Panc1 (cell line): ENCODE measurements around the gene FNBP1L.

Experiments used
- POLR2AphosphoS5 ChIP-seq: IDR thresholded peaks from 2 replicates; pipeline ENCODE4 v1.6.1; 2012; ENCODE audit warnings: mild to moderate bottlenecking, low read depth, low read length, moderate library complexity
- SIN3A ChIP-seq: IDR thresholded peaks from 2 replicates; pipeline ENCODE4 v1.6.1; 2012; ENCODE audit warnings: low read depth, mild to moderate bottlenecking, low read length, moderate library complexity, borderline replicate concordance; ENCODE audit not compliant: insufficient read depth
- TCF7L2 ChIP-seq: IDR thresholded peaks from 2 replicates; pipeline ENCODE4 v1.6.1; 2011; ENCODE audit warnings: mild to moderate bottlenecking, low read depth, low read length, inconsistent platforms
- TF ChIP-seq, protein P1 (sequence below): fragments of 450-650 bp; IDR thresholded peaks from 2 replicates; pipeline ENCODE4 v1.5.1; 2017; ENCODE audit warnings: mild to moderate bottlenecking

DNA sequence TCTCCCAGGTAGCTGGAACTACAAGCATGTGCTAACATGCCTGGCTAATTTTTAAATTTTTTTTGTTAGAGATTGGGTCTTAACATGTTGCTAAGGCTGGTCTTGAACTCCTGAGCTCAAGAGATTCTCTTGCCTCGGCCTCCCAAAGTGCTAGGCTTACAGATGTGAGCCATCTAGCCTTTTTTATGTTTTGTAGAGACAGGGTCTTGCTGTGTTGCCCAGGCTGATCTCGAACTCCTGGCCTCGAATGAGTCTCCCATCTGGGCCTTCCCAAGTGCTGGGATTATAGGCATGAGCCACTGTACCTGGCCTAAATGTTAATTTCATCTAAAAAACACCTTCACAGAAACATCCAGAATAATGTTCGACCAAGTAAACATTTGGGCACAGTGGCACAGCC lies 48.6 kb downstream of the FNBP1L start:
- TF ChIP-seq, protein P1, sequence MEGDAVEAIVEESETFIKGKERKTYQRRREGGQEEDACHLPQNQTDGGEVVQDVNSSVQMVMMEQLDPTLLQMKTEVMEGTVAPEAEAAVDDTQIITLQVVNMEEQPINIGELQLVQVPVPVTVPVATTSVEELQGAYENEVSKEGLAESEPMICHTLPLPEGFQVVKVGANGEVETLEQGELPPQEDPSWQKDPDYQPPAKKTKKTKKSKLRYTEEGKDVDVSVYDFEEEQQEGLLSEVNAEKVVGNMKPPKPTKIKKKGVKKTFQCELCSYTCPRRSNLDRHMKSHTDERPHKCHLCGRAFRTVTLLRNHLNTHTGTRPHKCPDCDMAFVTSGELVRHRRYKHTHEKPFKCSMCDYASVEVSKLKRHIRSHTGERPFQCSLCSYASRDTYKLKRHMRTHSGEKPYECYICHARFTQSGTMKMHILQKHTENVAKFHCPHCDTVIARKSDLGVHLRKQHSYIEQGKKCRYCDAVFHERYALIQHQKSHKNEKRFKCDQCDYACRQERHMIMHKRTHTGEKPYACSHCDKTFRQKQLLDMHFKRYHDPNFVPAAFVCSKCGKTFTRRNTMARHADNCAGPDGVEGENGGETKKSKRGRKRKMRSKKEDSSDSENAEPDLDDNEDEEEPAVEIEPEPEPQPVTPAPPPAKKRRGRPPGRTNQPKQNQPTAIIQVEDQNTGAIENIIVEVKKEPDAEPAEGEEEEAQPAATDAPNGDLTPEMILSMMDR: no peak
- TF ChIP-seq TCF7L2: no peak
- TF ChIP-seq POLR2AphosphoS5: no peak
- TF ChIP-seq SIN3A: no peak
